Astrocyte of the cerebellum (primary cell): ENCODE measurements around the gene ABCC1.

Experiments used
- DNase-seq: peaks from one replicate; pipeline ENCODE4 v3.0.0-alpha.2; 2011; ENCODE audit warnings: low read depth
- H3K4me3 ChIP-seq: 2 replicates; pipeline ENCODE4 v1.5.1; 2011; ENCODE audit warnings: mild to moderate bottlenecking, low read depth, low read length, moderate library complexity
- in situ Hi-C: cut with HindIII; loops from 2 replicates; pipeline ENCODE4 v1.10.0; 2017; ENCODE audit warnings: low sequenced_read_pairs
- TF ChIP-seq, protein P1 (sequence below): IDR thresholded peaks from 2 replicates; pipeline ENCODE4 v1.5.1; 2012; ENCODE audit warnings: low read length, low read depth, moderate library complexity, mild to moderate bottlenecking; ENCODE audit errors: missing control alignments

Gene ABCC1

DNA sequence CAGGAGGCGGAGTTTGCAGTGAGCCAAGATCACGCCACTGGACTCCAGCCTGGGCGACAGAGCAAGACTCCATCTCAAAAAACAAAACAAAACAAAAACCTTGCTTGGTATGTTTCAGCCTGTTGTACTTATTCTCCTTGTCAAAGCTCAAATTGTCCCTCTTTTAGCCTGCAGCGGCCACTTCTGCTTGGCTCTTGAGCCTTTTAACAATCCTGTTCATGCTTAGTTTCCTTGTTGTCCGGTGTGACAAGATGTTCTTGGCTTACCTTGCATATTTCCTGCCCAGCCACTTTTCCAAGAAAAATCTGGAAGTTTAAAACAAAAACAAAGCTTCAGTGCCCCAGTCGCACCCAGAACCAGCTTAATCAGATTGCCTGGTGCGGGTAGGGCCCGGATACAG lies 81.0 kb downstream of the ABCC1 start:
- TF ChIP-seq, protein P1, sequence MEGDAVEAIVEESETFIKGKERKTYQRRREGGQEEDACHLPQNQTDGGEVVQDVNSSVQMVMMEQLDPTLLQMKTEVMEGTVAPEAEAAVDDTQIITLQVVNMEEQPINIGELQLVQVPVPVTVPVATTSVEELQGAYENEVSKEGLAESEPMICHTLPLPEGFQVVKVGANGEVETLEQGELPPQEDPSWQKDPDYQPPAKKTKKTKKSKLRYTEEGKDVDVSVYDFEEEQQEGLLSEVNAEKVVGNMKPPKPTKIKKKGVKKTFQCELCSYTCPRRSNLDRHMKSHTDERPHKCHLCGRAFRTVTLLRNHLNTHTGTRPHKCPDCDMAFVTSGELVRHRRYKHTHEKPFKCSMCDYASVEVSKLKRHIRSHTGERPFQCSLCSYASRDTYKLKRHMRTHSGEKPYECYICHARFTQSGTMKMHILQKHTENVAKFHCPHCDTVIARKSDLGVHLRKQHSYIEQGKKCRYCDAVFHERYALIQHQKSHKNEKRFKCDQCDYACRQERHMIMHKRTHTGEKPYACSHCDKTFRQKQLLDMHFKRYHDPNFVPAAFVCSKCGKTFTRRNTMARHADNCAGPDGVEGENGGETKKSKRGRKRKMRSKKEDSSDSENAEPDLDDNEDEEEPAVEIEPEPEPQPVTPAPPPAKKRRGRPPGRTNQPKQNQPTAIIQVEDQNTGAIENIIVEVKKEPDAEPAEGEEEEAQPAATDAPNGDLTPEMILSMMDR: no peak
- no peak overlapping the region for H3K4me3 ChIP-seq
- in situ Hi-C loops: loop anchor here (5.0 kb wide), 2 partner anchors 43 to 92 kb away; no protein-coding TSS in a partner anchor
- no peak for DNase-seq

DNA sequence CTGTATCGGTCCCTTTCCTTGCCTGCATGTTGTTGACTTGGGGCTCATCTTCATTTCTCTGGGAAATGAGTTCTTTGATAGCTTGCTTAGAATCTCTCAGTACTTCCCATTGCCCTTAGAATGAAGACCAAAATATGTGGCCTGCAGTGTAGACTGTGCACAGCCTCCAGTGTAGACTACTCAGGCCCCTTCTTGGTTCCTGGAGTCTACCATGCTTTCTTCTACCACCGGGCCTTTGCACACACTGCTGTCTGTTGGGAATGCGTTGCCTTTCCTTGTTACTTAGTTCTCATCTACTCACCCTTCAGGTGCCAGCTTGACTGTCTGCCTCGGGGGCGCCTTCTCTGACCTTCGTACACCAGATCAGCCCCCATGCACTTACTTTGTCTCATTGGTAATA lies 82.0 kb downstream of the ABCC1 start:
- DNase-seq: no peak
- in situ Hi-C loops: loop anchor here (5.0 kb wide), 2 partner anchors 44 to 91 kb away; no protein-coding TSS in a partner anchor
- TF ChIP-seq, protein P1: no peak
- no peak overlapping the region for H3K4me3 ChIP-seq

DNA sequence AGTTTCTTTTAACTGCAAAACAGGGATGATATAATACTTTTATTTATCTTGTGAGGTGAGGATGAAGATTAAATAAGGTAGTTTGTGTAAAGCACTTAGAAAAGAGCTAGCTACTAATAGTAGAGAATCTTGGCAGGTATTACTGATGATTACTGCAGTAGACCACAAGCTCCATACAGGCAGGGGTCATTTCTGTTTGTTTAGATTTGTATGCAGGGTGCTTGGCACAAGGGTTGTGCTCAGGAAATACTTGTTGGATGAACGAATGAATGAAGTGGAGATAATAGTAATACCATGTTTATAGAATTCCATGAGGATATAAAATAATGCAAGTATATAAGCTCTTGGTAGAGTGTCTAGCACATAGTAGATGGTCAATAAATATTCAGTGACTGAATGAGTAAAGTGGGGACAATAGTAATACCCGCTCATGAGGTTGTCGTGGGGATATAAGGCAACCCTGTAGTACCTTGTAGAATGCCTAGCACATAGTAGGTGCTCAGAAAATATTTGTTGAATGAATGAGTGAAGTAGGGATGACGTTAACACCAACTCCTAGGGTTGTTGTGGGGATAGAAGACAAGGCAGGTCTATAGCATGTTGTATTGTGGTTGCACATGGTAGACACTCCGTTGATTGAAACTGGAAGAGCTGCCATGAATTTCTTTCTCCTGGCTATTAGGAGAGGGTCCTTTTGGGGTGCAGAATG lies 83.0 kb downstream of the ABCC1 start:
- in situ Hi-C loops: loop anchor here (5.0 kb wide), 2 partner anchors 45 to 90 kb away; no protein-coding TSS in a partner anchor
- TF ChIP-seq, protein P1: no peak
- DNase-seq: no peak
- H3K4me3 ChIP-seq: no peak overlapping the region

DNA sequence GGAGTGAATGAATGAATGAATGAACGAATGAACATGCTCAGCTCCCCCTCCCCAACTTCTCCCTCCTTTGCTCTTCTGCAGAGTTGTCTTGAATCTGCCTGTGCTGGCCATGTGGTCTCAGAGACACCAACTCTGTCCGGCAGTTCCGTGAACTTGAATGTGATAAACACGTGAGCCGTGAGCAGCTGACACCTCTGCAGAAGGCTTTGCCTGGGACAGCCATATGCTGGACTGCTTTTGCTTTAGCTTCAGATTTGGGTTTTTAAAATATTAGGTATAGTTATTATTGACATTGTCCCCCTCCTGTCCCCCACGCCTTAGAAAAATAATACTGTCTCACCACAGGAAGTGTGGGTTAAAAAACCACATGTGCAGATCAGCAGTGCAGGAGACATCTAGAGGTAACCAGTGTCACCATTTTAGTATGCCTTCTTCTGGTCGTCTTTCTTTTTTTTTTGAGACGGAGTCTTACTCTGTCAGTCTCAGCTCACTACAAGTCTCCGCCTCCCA lies 83.8 kb downstream of the ABCC1 start:
- TF ChIP-seq, protein P1: no peak
- H3K4me3 ChIP-seq: no peak overlapping the region
- DNase-seq: no peak
- in situ Hi-C loops: loop anchor here (5.0 kb wide), 2 partner anchors 46 to 89 kb away; no protein-coding TSS in a partner anchor

DNA sequence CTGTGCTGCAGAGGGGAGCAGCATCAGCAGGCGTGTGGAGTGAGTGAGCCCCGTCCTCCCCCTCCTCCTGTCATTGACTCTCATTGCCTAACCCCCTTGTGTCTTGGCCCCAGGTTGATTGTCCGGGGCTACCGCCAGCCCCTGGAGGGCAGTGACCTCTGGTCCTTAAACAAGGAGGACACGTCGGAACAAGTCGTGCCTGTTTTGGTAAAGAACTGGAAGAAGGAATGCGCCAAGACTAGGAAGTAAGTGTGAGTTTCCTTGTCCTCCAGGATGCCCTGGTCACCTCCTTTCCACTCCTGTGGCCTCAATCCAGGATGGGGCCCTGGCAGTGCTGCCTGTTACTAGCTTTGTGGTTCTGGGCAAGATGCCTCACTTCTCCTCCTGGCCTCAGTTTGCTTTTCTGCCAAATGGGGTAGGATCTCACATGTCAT lies 87.0 kb downstream of the ABCC1 start:
- in situ Hi-C loops: no loop called here
- no peak overlapping the region for H3K4me3 ChIP-seq
- no peak for DNase-seq
- TF ChIP-seq, protein P1: no peak

DNA sequence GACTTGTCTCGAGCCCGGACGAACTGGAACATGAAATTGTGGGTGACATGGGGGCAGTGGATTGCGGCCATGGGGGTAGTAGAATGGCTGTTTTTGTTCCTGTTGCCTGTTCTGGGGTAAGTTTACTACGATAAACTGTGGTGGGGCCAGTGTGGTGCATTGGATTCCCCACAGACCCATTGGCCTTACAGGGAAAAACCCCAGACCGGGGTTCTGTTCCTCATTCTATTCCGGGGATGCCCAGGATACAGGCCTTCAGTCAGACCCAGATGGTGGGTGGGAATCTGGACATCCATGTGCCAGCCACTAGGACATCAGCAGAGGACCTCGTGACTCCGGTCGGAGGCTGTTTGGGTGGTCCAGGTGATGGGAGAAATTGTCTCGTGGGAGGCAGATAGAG lies 88.1 kb downstream of the ABCC1 start:
- no peak overlapping the region for H3K4me3 ChIP-seq
- TF ChIP-seq, protein P1: no peak
- in situ Hi-C loops: no loop called here
- no peak for DNase-seq
